GM19452 (cell line): ENCODE measurements around the gene RLN3.
A peak's percentile ranks its signal among the peaks of the same experiment; 100 is the strongest.

Source experiments
- ATAC-seq: cut with Tn5 transposase; IDR thresholded peaks from one replicate; pipeline ENCODE4 v1.9.1; 2021; ENCODE audit not compliant: unreplicated experiment

Gene RLN3

GRCh38 chr19:13995017-13995728 is 32.8 kb upstream of the RLN3 start:
- no peak for ATAC-seq

DNA sequence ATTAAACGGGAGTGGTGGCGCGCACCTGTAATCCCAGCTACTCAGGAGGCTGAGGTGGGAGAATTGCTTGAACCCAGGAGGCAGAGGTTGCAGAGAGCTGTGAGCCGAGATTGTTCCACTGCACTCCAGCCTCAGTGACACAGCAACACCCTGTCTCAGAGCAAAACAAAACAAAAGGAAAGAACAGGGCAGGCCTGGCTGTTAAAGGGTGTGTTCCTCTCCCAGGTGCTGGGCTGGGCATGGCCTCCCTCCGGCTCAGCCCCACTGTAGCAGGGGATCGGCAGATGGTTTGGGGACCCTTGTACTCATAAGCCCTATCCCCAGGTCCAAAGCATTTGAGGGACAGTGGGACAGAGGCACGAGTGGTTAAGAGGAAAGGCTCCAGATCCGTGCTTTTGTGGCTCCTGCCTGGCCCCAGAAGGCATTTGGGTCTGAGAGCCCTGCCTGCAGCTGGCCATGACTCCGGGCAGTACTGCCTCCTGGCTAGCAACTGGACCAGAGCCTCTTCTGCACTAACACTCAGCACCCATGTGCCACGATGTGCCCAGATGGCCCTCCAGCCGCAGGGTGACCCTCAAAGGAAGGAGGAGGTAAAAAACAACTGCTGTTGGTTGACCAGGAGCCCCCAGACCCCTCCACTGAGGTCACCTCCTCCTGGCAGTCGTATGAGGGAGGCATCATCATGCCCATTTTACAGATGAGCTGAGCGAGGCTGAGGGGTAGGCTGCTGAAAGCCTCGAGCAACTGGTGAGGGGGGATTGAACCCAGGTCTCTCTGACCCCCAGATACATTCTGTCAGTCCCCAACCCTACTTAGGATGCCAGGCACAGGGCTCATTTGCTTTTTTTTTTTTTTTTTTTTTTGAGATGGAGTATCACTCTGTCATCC is 31.8 kb upstream of the RLN3 start:
- no peak for ATAC-seq

GRCh38 chr19:13996928-13997630 is 30.9 kb upstream of the RLN3 start:
- ATAC-seq, result no peak

GRCh38 chr19:13997631-13997962 is 30.4 kb upstream of the RLN3 start:
- no peak for ATAC-seq

GRCh38 chr19:13998426-13998825 is 29.5 kb upstream of the RLN3 start:
- ATAC-seq, result no peak

DNA sequence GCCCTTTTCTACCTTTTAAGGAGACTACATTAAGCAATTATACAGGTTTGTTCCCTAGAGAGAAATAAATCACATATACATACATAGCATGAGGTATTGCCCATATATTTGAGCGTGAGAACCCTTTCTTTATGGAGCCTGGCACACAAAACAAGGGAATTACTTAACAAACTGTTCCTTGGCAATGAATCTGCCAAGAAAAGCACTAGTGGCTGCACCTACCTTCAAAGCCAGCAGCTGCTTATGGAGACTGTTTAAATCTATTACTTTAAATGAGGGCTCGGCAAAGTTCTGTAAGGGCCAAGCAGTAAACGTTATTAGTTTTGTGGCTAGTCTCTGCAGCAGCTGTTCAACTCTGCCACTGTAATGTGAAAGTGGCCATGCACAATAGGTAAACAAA is 28.9 kb upstream of the RLN3 start:
- no peak for ATAC-seq

GRCh38 chr19:14000691-14001375 is 27.1 kb upstream of the RLN3 start:
- no peak for ATAC-seq

DNA sequence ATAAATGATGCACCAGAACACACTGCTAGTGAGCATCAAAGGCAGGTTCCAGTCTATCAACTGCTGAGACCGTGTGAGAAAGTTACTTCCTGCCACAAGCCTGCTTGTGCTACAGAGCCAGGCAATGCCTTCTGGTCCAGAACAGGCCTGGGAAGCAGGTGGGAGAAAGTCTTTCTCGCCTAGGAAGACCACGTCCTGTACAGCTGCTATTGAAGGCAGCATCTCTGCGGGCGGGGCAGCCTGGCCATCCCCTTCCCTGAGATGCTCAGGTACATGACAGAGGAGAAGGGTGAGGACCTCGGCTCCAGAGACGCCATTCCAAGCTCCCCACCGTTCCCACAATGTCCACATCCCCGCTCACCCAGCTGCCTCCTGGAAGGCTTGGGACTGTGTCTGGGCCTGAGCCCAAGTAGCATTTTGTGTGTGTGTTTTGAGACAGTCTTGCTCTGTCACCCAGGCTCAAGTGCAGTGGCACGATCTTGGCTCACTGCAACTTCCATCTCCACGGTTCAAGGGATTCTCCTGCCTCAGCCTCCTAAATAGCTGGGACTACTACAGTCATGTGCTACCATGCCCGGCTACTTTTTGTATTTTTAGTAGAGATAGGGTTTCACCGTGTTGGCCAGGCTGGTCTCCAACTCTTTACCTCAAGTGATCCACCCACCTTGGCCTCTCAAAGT is 25.2 kb upstream of the RLN3 start:
- ATAC-seq, result no peak

- ATAC-seq, result no peak
Observed at GRCh38 chr19:14003251-14004055, 24.5 kb upstream of the RLN3 start.

GRCh38 chr19:14004619-14005348 is 23.2 kb upstream of the RLN3 start:
- no peak for ATAC-seq

GRCh38 chr19:14005349-14006084 is 22.4 kb upstream of the RLN3 start:
- peak; percentile 26 for ATAC-seq

- ATAC-seq, result peak; percentile 79
Observed at GRCh38 chr19:14006085-14006765, 21.7 kb upstream of the RLN3 start, which contains the start of gene RFX1. Gene RFX1, minus strand, starts transcription at chr19:14006320. Its CDS starts 12,477 bp downstream, at chr19:13993843.

- peak; percentile 33 for ATAC-seq
Observed at GRCh38 chr19:14006766-14007562, 21.0 kb upstream of the RLN3 start.

GRCh38 chr19:14012378-14012915 is 15.5 kb upstream of the RLN3 start:
- no peak for ATAC-seq

- peak; percentile 78 for ATAC-seq
Observed at GRCh38 chr19:14015524-14016035, 12.4 kb upstream of the RLN3 start.

DNA sequence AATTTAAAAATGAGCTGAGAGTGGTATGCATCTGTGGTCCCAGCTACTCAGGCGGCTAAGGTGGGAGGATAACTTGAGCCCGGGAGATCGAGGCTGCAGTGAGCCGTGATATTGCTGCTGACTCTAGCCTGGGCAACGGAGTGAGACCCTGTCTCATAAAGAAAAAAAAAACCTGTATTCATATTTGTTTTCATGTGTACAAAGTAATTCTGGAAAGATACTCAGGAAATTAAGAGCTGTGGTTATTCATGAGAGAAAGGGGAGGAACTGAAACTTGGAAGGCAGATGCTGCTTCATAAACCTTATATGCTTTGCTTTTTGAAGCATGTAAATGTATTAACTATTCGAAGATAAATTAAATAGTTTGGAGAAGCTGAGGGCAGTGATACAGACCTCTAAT is 8.8 kb upstream of the RLN3 start:
- no peak for ATAC-seq
